Mesenchymal stem cell (in vitro differentiated cells and primary cell): ENCODE results near the gene SPNS2.

Source experiments
- DNase-seq: peaks from one replicate; pipeline ENCODE4 v3.0.0-alpha.2; 2013
- H2AFZ ChIP-seq: one replicate; pipeline ENCODE4 v1.6.1; 2013; ENCODE audit warnings: low read depth, mild to moderate bottlenecking, control low read depth, inconsistent platforms, low read length, moderate library complexity
- H2AK5ac ChIP-seq: 2 replicates; pipeline ENCODE4 v1.6.1; 2013; ENCODE audit warnings: low read length, moderate library complexity, mild to moderate bottlenecking, inconsistent platforms; ENCODE audit not compliant: severe bottlenecking
- H2BK120ac ChIP-seq: one replicate; pipeline ENCODE4 v1.6.1; 2013; ENCODE audit warnings: low read depth, mild to moderate bottlenecking, inconsistent platforms, low read length, moderate library complexity
- H2BK12ac ChIP-seq, 2 experiments: one replicate each; pipeline ENCODE4 v1.6.1; 2013; ENCODE audit warnings: inconsistent platforms in 2 of 2, low read length in 2 of 2, mild to moderate bottlenecking in 2 of 2, moderate library complexity in 2 of 2, control low read depth in 1 of 2
- H2BK15ac ChIP-seq: one replicate; pipeline ENCODE4 v1.6.1; 2013; ENCODE audit warnings: mild to moderate bottlenecking, low read depth, inconsistent platforms; ENCODE audit not compliant: poor library complexity, severe bottlenecking
- H2BK5ac ChIP-seq: 2 replicates; pipeline ENCODE4 v1.6.1; 2013; ENCODE audit warnings: low read depth, mild to moderate bottlenecking, low read length, control low read depth, inconsistent platforms; ENCODE audit not compliant: poor library complexity, severe bottlenecking
- H3K14ac ChIP-seq, 2 experiments: one replicate each; pipeline ENCODE4 v1.6.1; 2013; ENCODE audit warnings: inconsistent platforms in 2 of 2, low read length in 2 of 2, control low read depth in 1 of 2, mild to moderate bottlenecking in 1 of 2, moderate library complexity in 1 of 2
- H3K18ac ChIP-seq, 2 experiments: one replicate each; pipeline ENCODE4 v1.6.1; 2013; ENCODE audit warnings: inconsistent platforms in 2 of 2, low read length in 2 of 2, control low read depth in 1 of 2, low read depth in 1 of 2, mild to moderate bottlenecking in 1 of 2
- H3K23ac ChIP-seq, 2 experiments: one replicate each; pipeline ENCODE4 v1.6.1; 2013; ENCODE audit warnings: inconsistent platforms in 2 of 2, low read length in 2 of 2, mild to moderate bottlenecking in 2 of 2, moderate library complexity in 2 of 2, control low read depth in 1 of 2
- H3K27ac ChIP-seq: 2 replicates; pipeline ENCODE4 v1.5.1; 2013; ENCODE audit warnings: mild to moderate bottlenecking, moderate library complexity, low read length, control low read depth, inconsistent platforms; ENCODE audit not compliant: poor library complexity, severe bottlenecking
- H3K27me3 ChIP-seq, 2 experiments: 2 replicates each; pipeline versions ENCODE4 v1.6.1 to v1.7.0; 2013; ENCODE audit warnings: low read length in 2 of 2, mild to moderate bottlenecking in 2 of 2, moderate library complexity in 2 of 2, control low read depth in 1 of 2, inconsistent platforms in 1 of 2; ENCODE audit not compliant: control insufficient read depth in 1 of 2, insufficient read depth in 1 of 2
- H3K36me3 ChIP-seq, 2 experiments: 2 replicates each; pipeline versions ENCODE4 v1.6.1 to v1.7.0; 2013; ENCODE audit warnings: low read length in 2 of 2, control low read depth in 1 of 2, inconsistent platforms in 1 of 2, low read depth in 1 of 2, mild to moderate bottlenecking in 1 of 2; ENCODE audit not compliant: insufficient read depth in 2 of 2, control insufficient read depth in 1 of 2
- H3K4ac ChIP-seq, 2 experiments: one replicate each; pipeline ENCODE4 v1.6.1; 2013; ENCODE audit warnings: inconsistent platforms in 2 of 2, low read length in 2 of 2, mild to moderate bottlenecking in 2 of 2, moderate library complexity in 2 of 2, control low read depth in 1 of 2, low read depth in 1 of 2
- H3K4me1 ChIP-seq: 2 replicates; pipeline ENCODE4 v1.6.1; 2013; ENCODE audit warnings: low read depth, low read length, control low read depth; ENCODE audit not compliant: control insufficient read depth, insufficient read depth
- H3K4me2 ChIP-seq: 2 replicates; pipeline ENCODE4 v1.6.1; 2013; ENCODE audit warnings: low read length, mild to moderate bottlenecking, inconsistent platforms; ENCODE audit not compliant: poor library complexity, severe bottlenecking
- H3K4me3 ChIP-seq, 2 experiments: 2 replicates each; pipeline versions ENCODE4 v1.5.1 to v1.7.0; 2013; ENCODE audit warnings: low read length in 2 of 2, mild to moderate bottlenecking in 2 of 2, control low read depth in 1 of 2, low read depth in 1 of 2; ENCODE audit not compliant: insufficient read depth in 1 of 2
- H3K79me1 ChIP-seq: replicated peaks from 2 replicates; pipeline ENCODE4 v1.6.1; 2013; ENCODE audit warnings: mild to moderate bottlenecking, control low read depth, low read length, inconsistent platforms; ENCODE audit not compliant: poor library complexity, severe bottlenecking
- H3K9ac ChIP-seq: 2 replicates; pipeline ENCODE4 v1.7.0; 2013; ENCODE audit warnings: mild to moderate bottlenecking, low read length, moderate library complexity
- H3K9me3 ChIP-seq: 2 replicates; pipeline ENCODE4 v1.7.0; 2013; ENCODE audit warnings: mild to moderate bottlenecking, low read length; ENCODE audit not compliant: control insufficient read depth
- H4K8ac ChIP-seq: one replicate; pipeline ENCODE4 v1.6.1; 2013; ENCODE audit warnings: inconsistent platforms, mild to moderate bottlenecking, low read length, moderate library complexity
- H4K91ac ChIP-seq: one replicate; pipeline ENCODE4 v1.6.1; 2013; ENCODE audit warnings: mild to moderate bottlenecking, low read length, inconsistent platforms
- WGBS: methylation state at CpG from one replicate; pipeline ENCODE4 v1.1.7; 2013; ENCODE audit warnings: mixed read lengths; 5-methylcytosine and 5-hydroxymethylcytosine counted together

SPNS2 gene

GRCh38 chr17:4525691-4526397 lies 27.2 kb downstream of the SPNS2 start:
- no peak overlapping the region for H3K4me2 ChIP-seq
- no peak overlapping the region for H3K4ac ChIP-seq
- no peak overlapping the region for H3K27ac ChIP-seq
- no peak overlapping the region for H4K8ac ChIP-seq
- no peak overlapping the region for H3K18ac ChIP-seq
- 79% methylated on average over 10 of the region's 11 CpGs for WGBS
- peaks cover 3 to 26% of the 10 kb centered on the region in 2 experiments for H3K27me3 ChIP-seq
- no peak overlapping the region for H3K9ac ChIP-seq
- H2BK5ac ChIP-seq = no peak overlapping the region
- no peak overlapping the region for H2BK12ac ChIP-seq
- H3K4me1 ChIP-seq = peaks cover 3% of the 10 kb centered on the region
- no peak overlapping the region for H4K91ac ChIP-seq
- H2AFZ ChIP-seq = no peak overlapping the region
- H2AK5ac ChIP-seq = no peak overlapping the region
- no peak overlapping the region for H2BK120ac ChIP-seq
- no peaks in the 10 kb centered on the region for H3K79me1 ChIP-seq
- H3K14ac ChIP-seq = no peak overlapping the region
- H2BK15ac ChIP-seq = no peak overlapping the region
- H3K36me3 ChIP-seq = peaks cover 0 to 26% of the 10 kb centered on the region in 2 experiments
- H3K23ac ChIP-seq = no peak overlapping the region
- H3K9me3 ChIP-seq = no peaks in the 10 kb centered on the region
- DNase-seq = no peak
- H3K4me3 ChIP-seq = no peak overlapping the region

GRCh38 chr17:4527134-4527533 lies 28.5 kb downstream of the SPNS2 start:
- Histone ChIP-seq H3K14ac (no peak overlapping the region), H2BK12ac (no peak overlapping the region), H4K8ac (no peak overlapping the region), H2AFZ (no peak overlapping the region), H2AK5ac (no peak overlapping the region), H2BK5ac (no peak overlapping the region), H3K23ac (no peak overlapping the region), H3K27me3 (peaks cover 3 to 36% of the 10 kb centered on the region in 2 experiments), H3K9me3 (no peaks in the 10 kb centered on the region), H2BK15ac (no peak overlapping the region), H3K18ac (no peak overlapping the region), H3K79me1 (no peaks in the 10 kb centered on the region), H3K36me3 (peaks cover 0 to 30% of the 10 kb centered on the region in 2 experiments), H3K4ac (no peak overlapping the region), H3K27ac (no peak overlapping the region), H3K4me3 (no peak overlapping the region), H2BK120ac (no peak overlapping the region), H3K9ac (no peak overlapping the region), H4K91ac (no peak overlapping the region), H3K4me2 (no peak overlapping the region), H3K4me1 (peaks cover 2% of the 10 kb centered on the region)
- DNase-seq = no peak
- WGBS = no CpG with 5 or more reads among the region's 1 CpG

DNA sequence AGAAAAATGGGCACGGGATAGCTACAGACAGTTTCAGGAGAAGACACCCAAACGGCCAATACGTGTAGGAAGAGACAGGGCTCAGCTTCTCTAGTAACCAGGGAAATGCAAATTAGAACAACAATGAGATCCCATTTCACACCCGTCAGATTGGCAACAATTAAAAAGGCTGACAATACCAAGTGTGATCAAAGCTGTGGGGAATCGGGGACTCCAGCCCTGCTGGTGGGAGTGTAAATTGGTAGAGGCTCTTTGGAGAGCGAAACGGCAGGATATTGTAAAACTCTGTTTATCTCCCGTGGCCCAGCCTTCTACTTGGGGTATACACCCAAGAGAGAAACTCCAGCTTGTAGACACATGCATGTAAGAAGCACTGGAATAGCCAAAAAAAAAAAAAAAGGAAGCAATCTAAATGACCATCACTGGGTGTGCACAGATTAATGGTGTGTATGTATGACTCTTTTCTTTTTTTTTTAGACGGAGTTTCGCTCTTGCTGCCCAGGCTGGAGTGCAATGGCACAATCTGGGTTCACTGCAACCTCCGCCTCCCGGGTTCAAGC lies 29.0 kb downstream of the SPNS2 start:
- Histone ChIP-seq H3K4me3 (no peak overlapping the region), H3K9ac (no peak overlapping the region), H3K4me1 (peaks cover 2% of the 10 kb centered on the region), H2BK15ac (no peak overlapping the region), H2AFZ (no peak overlapping the region), H4K8ac (no peak overlapping the region), H3K36me3 (peaks cover 0 to 30% of the 10 kb centered on the region in 2 experiments), H3K23ac (no peak overlapping the region), H2AK5ac (no peak overlapping the region), H2BK12ac (no peak overlapping the region), H2BK5ac (no peak overlapping the region), H3K14ac (no peak overlapping the region), H4K91ac (no peak overlapping the region), H3K4ac (no peak overlapping the region), H3K79me1 (no peaks in the 10 kb centered on the region), H3K4me2 (no peak overlapping the region), H3K27me3 (peaks cover 3 to 38% of the 10 kb centered on the region in 2 experiments), H3K18ac (no peak overlapping the region), H3K27ac (no peak overlapping the region), H2BK120ac (no peak overlapping the region), H3K9me3 (no peaks in the 10 kb centered on the region)
- 76% methylated on average over 10 of the region's 12 CpGs for WGBS
- DNase-seq = no peak

- no peak overlapping the region for H2BK15ac ChIP-seq
- no peak for DNase-seq
- H3K9me3 ChIP-seq = no peaks in the 10 kb centered on the region
- H3K79me1 ChIP-seq = no peaks in the 10 kb centered on the region
- H3K23ac ChIP-seq = no peak overlapping the region
- H4K91ac ChIP-seq = no peak overlapping the region
- H3K9ac ChIP-seq = no peak overlapping the region
- H2BK5ac ChIP-seq = no peak overlapping the region
- no peak overlapping the region for H3K14ac ChIP-seq
- H2AFZ ChIP-seq = no peak overlapping the region
- H3K27me3 ChIP-seq = peaks cover 3 to 37% of the 10 kb centered on the region in 2 experiments
- no peak overlapping the region for H3K18ac ChIP-seq
- no peak overlapping the region for H3K4me3 ChIP-seq
- H3K4ac ChIP-seq = no peak overlapping the region
- peaks cover 10% of the 10 kb centered on the region for H3K4me1 ChIP-seq
- WGBS = 89% methylated on average over 11 of the region's 13 CpGs
- no peak overlapping the region for H4K8ac ChIP-seq
- no peak overlapping the region for H2AK5ac ChIP-seq
- H3K4me2 ChIP-seq = no peak overlapping the region
- H3K36me3 ChIP-seq = peaks cover 0 to 38% of the 10 kb centered on the region in 2 experiments
- no peak overlapping the region for H3K27ac ChIP-seq
- H2BK12ac ChIP-seq = no peak overlapping the region
- no peak overlapping the region for H2BK120ac ChIP-seq
Measured at GRCh38 chr17:4529533-4530152, 31.0 kb downstream of the SPNS2 start.
